ENCODE data around the gene EGLN3. TPM values are rescaled to one million over a fixed set of nuclear protein-coding genes. Genes with fewer than 3 reads are reported as not detected.

Gene EGLN3
- total RNA-seq, 1 donor from 2014 or later = 10.5 TPM

DNA sequence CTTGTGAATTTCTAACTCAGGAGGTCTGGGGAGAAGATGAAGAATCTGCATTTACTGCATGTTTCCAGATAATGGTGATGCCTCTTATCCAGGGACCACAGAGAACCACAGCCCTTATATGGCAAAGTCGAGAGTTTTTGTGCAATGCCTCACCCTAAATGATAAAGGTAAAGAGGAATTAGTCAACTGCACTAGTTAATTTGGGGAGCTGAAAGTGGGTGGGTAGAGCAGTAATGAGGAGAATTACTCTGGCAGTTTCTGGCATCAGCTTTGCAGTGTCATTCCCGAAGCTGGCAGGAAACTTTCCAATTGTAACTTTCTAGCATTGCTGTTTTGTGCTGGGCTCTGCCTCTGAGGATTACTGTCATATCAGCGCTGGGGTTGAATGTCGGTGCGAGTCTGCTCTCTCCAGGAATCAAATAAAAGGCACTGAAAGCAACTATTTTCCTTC lies 10.3 kb downstream of the EGLN3 start:
- Histone ChIP-seq H3K27ac (no peak overlapping the region), H3K4me1 (peaks cover 14% of the 10 kb centered on the region), H3K9me3 (no peaks in the 10 kb centered on the region), H3K36me3 (no peaks in the 10 kb centered on the region), H3K27me3 (ENCODE audit: low read depth) (no peaks in the 10 kb centered on the region), H3K4me3 (no peak overlapping the region)
- TF ChIP-seq, protein P1, sequence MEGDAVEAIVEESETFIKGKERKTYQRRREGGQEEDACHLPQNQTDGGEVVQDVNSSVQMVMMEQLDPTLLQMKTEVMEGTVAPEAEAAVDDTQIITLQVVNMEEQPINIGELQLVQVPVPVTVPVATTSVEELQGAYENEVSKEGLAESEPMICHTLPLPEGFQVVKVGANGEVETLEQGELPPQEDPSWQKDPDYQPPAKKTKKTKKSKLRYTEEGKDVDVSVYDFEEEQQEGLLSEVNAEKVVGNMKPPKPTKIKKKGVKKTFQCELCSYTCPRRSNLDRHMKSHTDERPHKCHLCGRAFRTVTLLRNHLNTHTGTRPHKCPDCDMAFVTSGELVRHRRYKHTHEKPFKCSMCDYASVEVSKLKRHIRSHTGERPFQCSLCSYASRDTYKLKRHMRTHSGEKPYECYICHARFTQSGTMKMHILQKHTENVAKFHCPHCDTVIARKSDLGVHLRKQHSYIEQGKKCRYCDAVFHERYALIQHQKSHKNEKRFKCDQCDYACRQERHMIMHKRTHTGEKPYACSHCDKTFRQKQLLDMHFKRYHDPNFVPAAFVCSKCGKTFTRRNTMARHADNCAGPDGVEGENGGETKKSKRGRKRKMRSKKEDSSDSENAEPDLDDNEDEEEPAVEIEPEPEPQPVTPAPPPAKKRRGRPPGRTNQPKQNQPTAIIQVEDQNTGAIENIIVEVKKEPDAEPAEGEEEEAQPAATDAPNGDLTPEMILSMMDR (IDR thresholded peaks at IDR 0.05) = no peak
- no peak for DNase-seq
- no peak for ATAC-seq
- intact Hi-C loops (cut with DNase I) = no loop called here

DNA sequence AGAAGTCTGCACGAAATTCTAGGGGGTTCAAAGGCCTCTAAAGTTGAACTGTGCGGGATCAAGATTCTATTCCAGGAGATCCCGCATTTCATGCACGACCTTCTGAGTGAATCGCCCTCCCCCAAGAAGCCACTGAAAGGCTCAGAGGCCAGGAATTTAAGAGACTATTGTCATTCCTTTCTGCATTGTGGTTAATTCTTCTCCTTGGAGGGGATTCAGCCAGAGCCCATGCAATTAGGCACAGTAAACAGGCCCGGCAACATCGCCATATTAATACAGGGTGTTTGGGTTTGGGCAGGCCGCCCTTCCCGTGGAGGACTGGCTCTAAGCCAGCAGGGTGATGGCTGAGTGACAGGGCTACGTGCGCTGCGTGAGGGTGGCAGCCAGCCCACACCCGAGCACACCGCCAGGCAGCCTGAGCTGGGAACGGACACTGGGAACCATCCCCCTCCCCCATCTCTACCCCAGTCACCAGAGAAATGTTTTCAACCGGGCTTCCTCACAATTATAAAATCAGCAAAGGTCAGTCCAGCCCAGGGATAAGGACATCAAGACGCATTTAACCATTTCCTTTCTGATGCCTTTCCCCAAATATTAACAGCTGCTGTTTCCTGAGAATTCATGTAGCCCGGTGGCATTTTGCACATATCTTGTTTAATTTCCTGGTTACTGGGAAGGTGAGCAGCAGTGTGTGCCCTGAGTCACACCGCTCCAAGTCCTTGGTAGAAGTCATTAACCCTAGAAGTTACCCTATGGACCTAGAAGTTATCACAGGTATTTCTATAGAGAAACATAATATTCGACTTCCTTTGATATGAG lies 12.5 kb downstream of the EGLN3 start:
- Histone ChIP-seq H3K27me3 (ENCODE audit: low read depth) (no peaks in the 10 kb centered on the region), H3K9me3 (no peaks in the 10 kb centered on the region), H3K27ac (no peak overlapping the region), H3K4me3 (peak overlapping the region; percentile 20), H3K4me1 (peaks cover 12% of the 10 kb centered on the region), H3K36me3 (no peaks in the 10 kb centered on the region)
- intact Hi-C loops (cut with DNase I) = no loop called here
- ATAC-seq = peak; percentile 37 to 80
- TF ChIP-seq, protein P1 (IDR thresholded peaks at IDR 0.05) = no peak
- DNase-seq = no peak

- H3K27me3 ChIP-seq (ENCODE audit: low read depth) = no peaks in the 10 kb centered on the region
- no peak overlapping the region for H3K4me3 ChIP-seq
- ATAC-seq (no peak), DNase-seq (no peak)
- H3K36me3 ChIP-seq = no peaks in the 10 kb centered on the region
- H3K9me3 ChIP-seq = no peaks in the 10 kb centered on the region
- H3K4me1 ChIP-seq = peaks cover 6% of the 10 kb centered on the region
- intact Hi-C loops (cut with DNase I) = no loop called here
- TF ChIP-seq, protein P1 (IDR thresholded peaks at IDR 0.05) = no peak
- H3K27ac ChIP-seq = no peak overlapping the region
Observed at GRCh38 chr14:33936391-33936790, 14.5 kb downstream of the EGLN3 start.

GRCh38 chr14:33934938-33935337 lies 15.9 kb downstream of the EGLN3 start:
- Histone ChIP-seq H3K4me1 (peaks cover 6% of the 10 kb centered on the region), H3K27me3 (ENCODE audit: low read depth) (no peaks in the 10 kb centered on the region), H3K4me3 (no peak overlapping the region), H3K9me3 (no peaks in the 10 kb centered on the region), H3K36me3 (no peaks in the 10 kb centered on the region), H3K27ac (no peak overlapping the region)
- intact Hi-C loops (cut with DNase I) = no loop called here
- DNase-seq (no peak), ATAC-seq (no peak)
- TF ChIP-seq, protein P1 (IDR thresholded peaks at IDR 0.05) = no peak

- no peak for ATAC-seq
- Histone ChIP-seq H3K27me3 (ENCODE audit: low read depth) (no peaks in the 10 kb centered on the region), H3K4me3 (no peak overlapping the region), H3K4me1 (peaks cover 6% of the 10 kb centered on the region), H3K9me3 (no peaks in the 10 kb centered on the region), H3K36me3 (no peaks in the 10 kb centered on the region), H3K27ac (no peak overlapping the region)
- TF ChIP-seq, protein P1 (IDR thresholded peaks at IDR 0.05) = no peak
- intact Hi-C loops (cut with DNase I) = no loop called here
- no peak for DNase-seq
Observed at GRCh38 chr14:33934043-33934750, 16.7 kb downstream of the EGLN3 start.
